H9 (cell line): Measurements from ENCODE around the gene FBXL20. TPM values are rescaled to one million over a fixed set of nuclear protein-coding genes. Genes with fewer than 3 reads are reported as not detected.
A peak's percentile ranks its signal among the peaks of the same experiment; 100 is the strongest.

ENCODE experiments used
- DNase-seq: peaks from one replicate; pipeline ENCODE4 v3.0.0-alpha.2; 2017
- H2AFZ ChIP-seq: one replicate; pipeline ENCODE4 v1.6.1; 2013; ENCODE audit warnings: mild to moderate bottlenecking, low read length, control low read depth, moderate library complexity
- H2AK5ac ChIP-seq: 2 replicates; pipeline ENCODE4 v1.6.1; 2013; ENCODE audit warnings: low read length, control low read depth, mixed read lengths; ENCODE audit not compliant: insufficient read length
- H2BK120ac ChIP-seq: one replicate; pipeline ENCODE4 v1.6.1; 2013; ENCODE audit warnings: low read depth, mild to moderate bottlenecking, low read length, control low read depth, inconsistent platforms; ENCODE audit not compliant: poor library complexity, severe bottlenecking
- H2BK12ac ChIP-seq: 2 replicates; pipeline ENCODE4 v1.6.1; 2013; ENCODE audit warnings: low read length, control low read depth, mixed read lengths, low read depth; ENCODE audit not compliant: insufficient read length
- H2BK15ac ChIP-seq: 2 replicates; pipeline ENCODE4 v1.6.1; 2013; ENCODE audit warnings: low read depth, low read length, control low read depth
- H2BK20ac ChIP-seq: one replicate; pipeline ENCODE4 v1.6.1; 2013; ENCODE audit warnings: low read depth, mild to moderate bottlenecking, low read length, control low read depth, inconsistent platforms; ENCODE audit not compliant: poor library complexity, severe bottlenecking
- H2BK5ac ChIP-seq: 2 replicates; pipeline ENCODE4 v1.6.1; 2013; ENCODE audit warnings: low read length, control low read depth, mixed read lengths; ENCODE audit not compliant: insufficient read length
- H3K14ac ChIP-seq: 2 replicates; pipeline ENCODE4 v1.6.1; 2013; ENCODE audit warnings: low read length, control low read depth; ENCODE audit not compliant: insufficient read depth
- H3K18ac ChIP-seq: 2 replicates; pipeline ENCODE4 v1.6.1; 2013; ENCODE audit warnings: low read depth, mild to moderate bottlenecking, mixed read lengths, low read length, control low read depth; ENCODE audit not compliant: insufficient read length
- H3K23ac ChIP-seq: 2 replicates; pipeline ENCODE4 v1.6.1; 2013; ENCODE audit warnings: low read length, control low read depth, mixed read lengths, low read depth; ENCODE audit not compliant: insufficient read length
- H3K23me2 ChIP-seq: 2 replicates; pipeline ENCODE4 v1.6.1; 2013; ENCODE audit warnings: low read depth, mild to moderate bottlenecking, mixed read lengths, low read length, control low read depth; ENCODE audit not compliant: insufficient read length, poor library complexity, severe bottlenecking
- H3K27ac ChIP-seq: 2 replicates; pipeline ENCODE4 v1.5.1; 2013; ENCODE audit warnings: low read length, control low read depth, mixed read lengths, low read depth; ENCODE audit not compliant: insufficient read length
- H3K27me3 ChIP-seq: 2 replicates; pipeline ENCODE4 v1.6.1; 2013; ENCODE audit warnings: low read length, control low read depth, inconsistent platforms; ENCODE audit not compliant: insufficient read depth
- H3K4ac ChIP-seq: 2 replicates; pipeline ENCODE4 v1.6.1; 2013; ENCODE audit warnings: low read depth, mild to moderate bottlenecking, control low read depth, inconsistent platforms, low read length, moderate library complexity
- H3K4me1 ChIP-seq: 2 replicates; pipeline ENCODE4 v1.6.1; 2013; ENCODE audit warnings: low read length, control low read depth, inconsistent platforms; ENCODE audit not compliant: insufficient read depth
- H3K4me2 ChIP-seq: 2 replicates; pipeline ENCODE4 v1.6.1; 2013; ENCODE audit warnings: low read length, control low read depth, mixed read lengths; ENCODE audit not compliant: insufficient read length, insufficient read depth
- H3K56ac ChIP-seq: 2 replicates; pipeline ENCODE4 v1.6.1; 2013; ENCODE audit warnings: low read depth, mild to moderate bottlenecking, mixed read lengths, low read length, control low read depth; ENCODE audit not compliant: insufficient read length
- H3K79me1 ChIP-seq: 2 replicates; pipeline ENCODE4 v1.6.1; 2013; ENCODE audit warnings: low read depth, mild to moderate bottlenecking, moderate library complexity, low read length, control low read depth, inconsistent platforms; ENCODE audit not compliant: insufficient read depth, poor library complexity, severe bottlenecking
- H3K79me2 ChIP-seq: 2 replicates; pipeline ENCODE4 v1.6.1; 2013; ENCODE audit warnings: low read length, control low read depth, inconsistent platforms; ENCODE audit not compliant: insufficient read depth
- H3K9ac ChIP-seq: 2 replicates; pipeline ENCODE4 v1.6.1; 2013; ENCODE audit warnings: low read length, control low read depth, mixed read lengths; ENCODE audit not compliant: insufficient read length; ENCODE audit errors: extremely low read depth
- H3K9me3 ChIP-seq: one replicate; pipeline ENCODE4 v1.6.1; 2013; ENCODE audit warnings: low read depth, low read length, inconsistent platforms; ENCODE audit not compliant: control insufficient read depth
- H3T11ph ChIP-seq: one replicate; pipeline ENCODE4 v1.6.1; 2013; ENCODE audit warnings: mild to moderate bottlenecking, low read length, control low read depth, inconsistent platforms
- H4K20me1 ChIP-seq: one replicate; pipeline ENCODE4 v1.6.1; 2013; ENCODE audit not compliant: control insufficient read depth, insufficient read length, insufficient read depth
- H4K5ac ChIP-seq: 2 replicates; pipeline ENCODE4 v1.6.1; 2013; ENCODE audit warnings: low read depth, mild to moderate bottlenecking, mixed read lengths, low read length, control low read depth; ENCODE audit not compliant: insufficient read length
- H4K8ac ChIP-seq: replicated peaks from 2 replicates; pipeline ENCODE4 v1.6.1; 2013; ENCODE audit warnings: low read length, control low read depth, mixed read lengths, low read depth; ENCODE audit not compliant: insufficient read length
- H4K91ac ChIP-seq: 2 replicates; pipeline ENCODE4 v1.6.1; 2013; ENCODE audit warnings: low read depth, mild to moderate bottlenecking, moderate library complexity, mixed read lengths, low read length, control low read depth; ENCODE audit not compliant: insufficient read length
- H3K27ac Mint-ChIP-seq, 3 experiments: 2 replicates in 2 of 3; 3 replicates in 1 of 3; pipeline ENCODE4 v1.8.0; 2020 to 2021; ENCODE audit warnings: mixed read lengths in 3 of 3, mild to moderate bottlenecking in 1 of 3, moderate library complexity in 1 of 3
- H3K27me3 Mint-ChIP-seq: 2 replicates; pipeline ENCODE4 v1.8.0; 2021; ENCODE audit warnings: low read depth, mild to moderate bottlenecking, moderate library complexity, mixed read lengths
- H3K36me3 Mint-ChIP-seq, 3 experiments: 2 replicates in 2 of 3; 3 replicates in 1 of 3; pipeline ENCODE4 v1.8.0; 2020 to 2021; ENCODE audit warnings: low read depth in 3 of 3, mixed read lengths in 3 of 3; ENCODE audit not compliant: insufficient read depth in 1 of 3
- H3K4me1 Mint-ChIP-seq, 2 experiments: 2 replicates each; pipeline ENCODE4 v1.8.0; 2020; ENCODE audit warnings: mixed read lengths in 2 of 2
- H3K4me3 Mint-ChIP-seq, 2 experiments: 2 replicates in 1 of 2; 3 replicates in 1 of 2; pipeline ENCODE4 v1.8.0; 2020 to 2021; ENCODE audit warnings: mild to moderate bottlenecking in 2 of 2, mixed read lengths in 2 of 2, moderate library complexity in 1 of 2
- H3K9me3 Mint-ChIP-seq, 2 experiments: 2 replicates in 1 of 2; 3 replicates in 1 of 2; pipeline ENCODE4 v1.8.0; 2020; ENCODE audit warnings: mild to moderate bottlenecking in 2 of 2, mixed read lengths in 2 of 2, moderate library complexity in 1 of 2
- CTCF ChIP-seq: fragments of 200-600 bp; sonication (generic); conservative IDR thresholded peaks from 3 replicates; pipeline ENCODE4 v1.8.0; 2021; ENCODE audit warnings: antibody characterized with exemption, mild to moderate bottlenecking
- WGBS: extraction: QIAGEN DNeasy Blood & Tissue Kit; methylation state at CpG from one replicate; pipeline ENCODE4 v1.1.7; 2013; ENCODE audit warnings: missing lambda C conversion rate, low lambda C conversion rate, mixed read lengths; ENCODE audit not compliant: insufficient read length; ENCODE audit errors: extremely low coverage; 5-methylcytosine and 5-hydroxymethylcytosine counted together
- total RNA-seq: library from RNA; stranded (reverse); gene quantifications from 2 replicates; pipeline ENCODE4 v1.2.1, GENCODE V29; 2021

FBXL20 gene
- total RNA-seq, 1 experiment from 2014 or later: 18.4 TPM

DNA sequence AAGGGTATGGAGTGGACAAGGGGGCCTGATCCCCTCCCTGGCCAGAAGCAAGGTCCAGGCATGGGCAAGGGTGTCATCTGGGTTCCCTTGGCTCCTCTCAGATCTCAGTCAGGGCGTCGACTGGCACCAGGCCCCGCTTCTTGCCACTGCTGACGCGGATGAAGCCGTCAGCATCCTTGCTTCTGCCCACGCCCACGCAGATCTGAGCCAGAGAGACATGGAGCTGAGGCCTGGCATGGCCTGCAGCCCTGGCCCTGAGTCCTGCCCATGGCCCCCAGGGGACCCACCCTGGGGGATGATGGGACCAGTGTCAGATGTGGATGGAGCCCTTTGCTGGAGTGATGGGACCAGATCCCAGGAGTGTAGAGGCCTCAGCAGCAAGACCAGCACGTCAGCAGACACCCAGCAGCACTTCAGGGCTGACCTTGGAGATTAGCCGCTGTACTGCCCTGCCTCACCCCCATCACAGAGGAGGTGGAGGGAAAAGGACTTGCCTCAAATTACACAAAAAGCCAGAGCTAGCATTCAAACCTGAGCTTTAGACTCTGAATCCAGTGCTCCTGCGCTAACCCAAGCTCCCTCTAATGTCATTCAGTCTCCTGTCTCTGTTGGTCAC, 189.1 kb downstream of the FBXL20 start:
- no peak overlapping the region for H2BK120ac ChIP-seq
- no peak overlapping the region for H2BK5ac ChIP-seq
- Mint-ChIP-seq H3K36me3 (no peaks in the 10 kb centered on the region; a peak in 2 of 7 replicates), H3K27me3 (peaks cover 38% of the 10 kb centered on the region), H3K27ac (no peak overlapping the region), H3K4me3 (no peak overlapping the region), H3K4me1 (peaks cover 18 to 48% of the 10 kb centered on the region in 2 experiments), H3K9me3 (no peaks in the 10 kb centered on the region)
- no peak overlapping the region for H3K4me2 ChIP-seq
- no peak overlapping the region for H3K4ac ChIP-seq
- H2BK15ac ChIP-seq: no peak overlapping the region
- no peaks in the 10 kb centered on the region for H3K79me2 ChIP-seq
- peaks cover 6% of the 10 kb centered on the region for H3K23me2 ChIP-seq
- DNase-seq: peak; percentile 25
- H3K18ac ChIP-seq: no peak overlapping the region
- no peak overlapping the region for H3K27ac ChIP-seq
- no peak overlapping the region for H4K8ac ChIP-seq
- H3K14ac ChIP-seq: no peak overlapping the region
- H3K79me1 ChIP-seq: no peaks in the 10 kb centered on the region
- H3K23ac ChIP-seq: no peak overlapping the region
- H2BK12ac ChIP-seq: no peak overlapping the region
- H2AK5ac ChIP-seq: no peak overlapping the region
- H3K9me3 ChIP-seq: no peaks in the 10 kb centered on the region
- no peak overlapping the region for H2BK20ac ChIP-seq
- no peak overlapping the region for H3K56ac ChIP-seq
- H3K9ac ChIP-seq: no peak overlapping the region
- no peak overlapping the region for H4K91ac ChIP-seq
- no peak for TF ChIP-seq CTCF
- H4K5ac ChIP-seq: no peak overlapping the region
- H3T11ph ChIP-seq: no peak overlapping the region
- no peaks in the 10 kb centered on the region; the same call in 1 of the 2 replicates for H3K27me3 ChIP-seq
- no peaks in the 10 kb centered on the region for H4K20me1 ChIP-seq
- H3K4me1 ChIP-seq: no peaks in the 10 kb centered on the region; the same call in 1 of the 2 replicates
- H2AFZ ChIP-seq: no peak overlapping the region
- WGBS: no CpG with 5 or more reads among the region's 11 CpGs
